MM.1S (cell line): ENCODE measurements around the gene GC.

Experiments
- DNase-seq: peaks from one replicate; pipeline ENCODE4 v3.0.0-alpha.2; 2015
- H2AFZ ChIP-seq: fragments of 300-600 bp; sonication (generic); 2 replicates; pipeline ENCODE4 v1.6.0; 2016; ENCODE audit warnings: antibody characterized with exemption, low read length
- H3F3A ChIP-seq: fragments of 300-600 bp; sonication (generic); 2 replicates; pipeline ENCODE4 v1.6.1; 2016; ENCODE audit warnings: mild to moderate bottlenecking, antibody characterized with exemption, low read length, moderate library complexity, mixed read lengths; ENCODE audit not compliant: insufficient read depth
- H3K27ac ChIP-seq: fragments of 300-600 bp; sonication (generic); 2 replicates; pipeline ENCODE4 v1.5.1; 2016; ENCODE audit warnings: mild to moderate bottlenecking, low read length
- H3K27me3 ChIP-seq: fragments of 300-600 bp; sonication (generic); replicated peaks from 2 replicates; pipeline ENCODE4 v1.6.0; 2016; ENCODE audit warnings: low read length; ENCODE audit not compliant: insufficient read depth
- H3K36me3 ChIP-seq: fragments of 300-600 bp; sonication (generic); replicated peaks from 2 replicates; pipeline ENCODE4 v1.6.1; 2016; ENCODE audit warnings: mild to moderate bottlenecking, low read length, mixed read lengths; ENCODE audit not compliant: insufficient read depth
- H3K4me1 ChIP-seq: fragments of 300-600 bp; sonication (generic); 2 replicates; pipeline ENCODE4 v1.6.1; 2016; ENCODE audit warnings: low read length, mixed read lengths
- H3K4me2 ChIP-seq: fragments of 300-600 bp; sonication (generic); 2 replicates; pipeline ENCODE4 v1.6.0; 2016; ENCODE audit warnings: low read depth, low read length
- H3K4me3 ChIP-seq: fragments of 300-600 bp; sonication (generic); 2 replicates; pipeline ENCODE4 v1.5.1; 2016; ENCODE audit warnings: low read length, mixed read lengths
- H3K79me2 ChIP-seq: fragments of 300-600 bp; sonication (generic); 2 replicates; pipeline ENCODE4 v1.6.1; 2016; ENCODE audit warnings: mixed run types, low read length, mixed read lengths
- H3K9ac ChIP-seq: fragments of 300-600 bp; sonication (generic); 2 replicates; pipeline ENCODE4 v1.6.1; 2016; ENCODE audit warnings: low read length, mixed read lengths
- H3K9me2 ChIP-seq: fragments of 300-600 bp; sonication (generic); replicated peaks from 2 replicates; pipeline ENCODE4 v1.6.1; 2016; ENCODE audit warnings: mild to moderate bottlenecking, low read length, mixed read lengths; ENCODE audit not compliant: insufficient read depth
- H3K9me3 ChIP-seq: fragments of 300-600 bp; sonication (generic); replicated peaks from 2 replicates; pipeline ENCODE4 v1.6.1; 2016; ENCODE audit warnings: mild to moderate bottlenecking, low read length, mixed read lengths; ENCODE audit not compliant: insufficient read depth
- H4K20me1 ChIP-seq: fragments of 300-600 bp; sonication (generic); 2 replicates; pipeline ENCODE4 v1.6.1; 2016; ENCODE audit warnings: mild to moderate bottlenecking, low read length, moderate library complexity, mixed read lengths; ENCODE audit not compliant: insufficient read depth
- CTCF ChIP-seq: fragments of 300-600 bp; sonication (generic); IDR thresholded peaks from 2 replicates; pipeline ENCODE4 v1.5.1; 2016; ENCODE audit warnings: antibody characterized with exemption, low read length, mixed read lengths
- EZH2 ChIP-seq: fragments of 300-600 bp; sonication (generic); optimal IDR thresholded peaks from 2 replicates; pipeline ENCODE3; 2017; ENCODE audit warnings: low read depth, mild to moderate bottlenecking, antibody characterized with exemption, low read length, mixed read lengths
- EZH2phosphoT487 ChIP-seq: fragments of 300-600 bp; sonication (generic); IDR thresholded peaks from 2 replicates; pipeline ENCODE4 v1.6.1; 2018; ENCODE audit warnings: antibody characterized with exemption, low read length

GC gene

GRCh38 chr4:71768123-71768522 is 15.8 kb downstream of the GC start:
- H3K4me2 ChIP-seq = no peak overlapping the region
- no peaks in the 10 kb centered on the region for H3K27me3 ChIP-seq
- H3K9me3 ChIP-seq = no peaks in the 10 kb centered on the region
- no peaks in the 10 kb centered on the region for H3K36me3 ChIP-seq
- no peaks in the 10 kb centered on the region for H3K79me2 ChIP-seq
- TF ChIP-seq CTCF = no peak
- TF ChIP-seq EZH2phosphoT487 = no peak
- no peak for TF ChIP-seq EZH2
- H2AFZ ChIP-seq = no peak overlapping the region
- H3K9ac ChIP-seq = no peak overlapping the region
- H3K27ac ChIP-seq = no peak overlapping the region
- no peak for DNase-seq
- H3K9me2 ChIP-seq = no peaks in the 10 kb centered on the region
- no peaks in the 10 kb centered on the region for H4K20me1 ChIP-seq
- H3K4me3 ChIP-seq = no peak overlapping the region
- no peaks in the 10 kb centered on the region for H3F3A ChIP-seq
- peaks cover 15% of the 10 kb centered on the region for H3K4me1 ChIP-seq

DNA sequence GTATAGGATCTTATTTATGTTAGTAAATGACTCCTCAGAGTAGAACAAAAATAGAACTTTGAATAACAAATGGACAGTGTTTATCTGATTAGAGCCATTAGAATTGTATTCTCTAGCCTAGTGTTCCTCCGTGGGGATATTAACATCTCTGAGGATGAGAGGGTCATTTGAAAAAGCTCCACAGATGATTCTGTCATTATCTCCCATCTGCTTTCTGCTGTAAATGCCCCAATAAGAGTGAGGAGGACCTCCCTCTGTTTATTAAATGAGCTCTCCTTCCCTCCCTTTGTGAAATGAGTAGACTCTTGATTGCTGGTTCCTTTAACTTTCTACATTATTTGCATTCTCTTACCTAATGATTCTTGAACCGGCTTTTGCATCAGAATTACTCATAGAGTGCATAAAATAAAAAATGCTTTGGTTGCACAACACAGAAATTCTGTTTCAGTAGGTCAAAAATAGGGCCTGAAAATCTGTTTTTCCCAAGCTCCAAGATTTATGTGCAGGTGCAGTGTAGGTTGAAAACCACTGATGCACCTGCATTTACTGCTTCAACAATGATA is 18.0 kb downstream of the GC start:
- peaks cover 19% of the 10 kb centered on the region for H3K4me1 ChIP-seq
- H2AFZ ChIP-seq = no peak overlapping the region
- no peak overlapping the region for H3K4me3 ChIP-seq
- H3F3A ChIP-seq = no peaks in the 10 kb centered on the region
- no peaks in the 10 kb centered on the region for H3K36me3 ChIP-seq
- no peaks in the 10 kb centered on the region for H3K9me3 ChIP-seq
- H3K27me3 ChIP-seq = no peaks in the 10 kb centered on the region
- peak overlapping the region; percentile 16; the same call in 1 of the 2 replicates for H3K27ac ChIP-seq
- no peaks in the 10 kb centered on the region for H3K9me2 ChIP-seq
- H3K9ac ChIP-seq = no peak overlapping the region
- H3K79me2 ChIP-seq = no peaks in the 10 kb centered on the region
- H4K20me1 ChIP-seq = no peaks in the 10 kb centered on the region
- TF ChIP-seq EZH2phosphoT487 (no peak), EZH2 (no peak), CTCF (no peak)
- DNase-seq = peak; percentile 58
- peak overlapping the region; percentile 40 for H3K4me2 ChIP-seq

GRCh38 chr4:71765350-71765749 is 18.5 kb downstream of the GC start:
- Histone ChIP-seq H3K79me2 (no peaks in the 10 kb centered on the region), H3K4me2 (peak overlapping the region; percentile 40; the same call in 1 of the 2 replicates), H3K27me3 (no peaks in the 10 kb centered on the region), H3K36me3 (no peaks in the 10 kb centered on the region), H3K9me3 (no peaks in the 10 kb centered on the region), H2AFZ (no peak overlapping the region), H3K9ac (no peak overlapping the region), H3K27ac (no peak overlapping the region), H3F3A (no peaks in the 10 kb centered on the region), H3K4me3 (no peak overlapping the region), H4K20me1 (no peaks in the 10 kb centered on the region), H3K9me2 (no peaks in the 10 kb centered on the region), H3K4me1 (peaks cover 19% of the 10 kb centered on the region)
- no peak for DNase-seq
- TF ChIP-seq EZH2 (no peak), EZH2phosphoT487 (no peak), CTCF (no peak)
